Measurements from ENCODE around the gene MYO19.

Gene MYO19

DNA sequence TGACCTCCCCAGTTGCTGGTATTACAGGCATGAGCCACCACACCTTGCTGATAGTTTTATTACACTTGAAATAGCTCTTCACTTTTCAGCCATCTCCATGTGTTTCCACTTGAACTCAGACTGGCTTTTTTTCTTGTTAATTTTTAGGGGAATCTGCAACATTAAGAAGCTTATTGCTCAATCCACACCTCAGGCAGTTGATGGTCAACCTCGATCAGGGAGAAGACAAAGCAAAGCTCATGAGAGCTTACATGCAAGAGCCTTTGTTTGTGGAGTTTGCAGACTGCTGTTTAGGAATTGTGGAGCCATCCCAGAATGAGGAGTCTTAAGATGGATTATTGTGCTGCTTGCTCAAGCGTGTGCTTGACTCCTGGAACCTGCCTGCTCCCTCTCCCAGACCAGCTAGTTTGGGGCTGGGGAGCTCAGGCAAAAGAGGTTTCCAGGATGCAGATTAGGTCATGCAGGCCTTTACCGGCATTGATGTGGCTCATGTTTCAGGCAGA lies 39.5 kb downstream of the MYO19 start:
- H3K27me3 ChIP-seq (replicated peaks; ENCODE audit: insufficient read depth, low read length) = no peaks in the 10 kb centered on the region
- DNase-seq = no peak
- peaks cover 29% of the 10 kb centered on the region for H3K79me2 ChIP-seq (ENCODE audit: low read length)
- no peak overlapping the region for H2AFZ ChIP-seq (ENCODE audit: low read length)
- no peaks in the 10 kb centered on the region for H3K4me1 ChIP-seq (ENCODE audit: low read length)
- H3K4me2 ChIP-seq (ENCODE audit: low read depth, low read length) = no peak overlapping the region
- no peak overlapping the region for H3K9ac ChIP-seq (ENCODE audit: low read length)
- no peak overlapping the region for H3K4me3 ChIP-seq (ENCODE audit: low read length)
- TF ChIP-seq, protein P1, sequence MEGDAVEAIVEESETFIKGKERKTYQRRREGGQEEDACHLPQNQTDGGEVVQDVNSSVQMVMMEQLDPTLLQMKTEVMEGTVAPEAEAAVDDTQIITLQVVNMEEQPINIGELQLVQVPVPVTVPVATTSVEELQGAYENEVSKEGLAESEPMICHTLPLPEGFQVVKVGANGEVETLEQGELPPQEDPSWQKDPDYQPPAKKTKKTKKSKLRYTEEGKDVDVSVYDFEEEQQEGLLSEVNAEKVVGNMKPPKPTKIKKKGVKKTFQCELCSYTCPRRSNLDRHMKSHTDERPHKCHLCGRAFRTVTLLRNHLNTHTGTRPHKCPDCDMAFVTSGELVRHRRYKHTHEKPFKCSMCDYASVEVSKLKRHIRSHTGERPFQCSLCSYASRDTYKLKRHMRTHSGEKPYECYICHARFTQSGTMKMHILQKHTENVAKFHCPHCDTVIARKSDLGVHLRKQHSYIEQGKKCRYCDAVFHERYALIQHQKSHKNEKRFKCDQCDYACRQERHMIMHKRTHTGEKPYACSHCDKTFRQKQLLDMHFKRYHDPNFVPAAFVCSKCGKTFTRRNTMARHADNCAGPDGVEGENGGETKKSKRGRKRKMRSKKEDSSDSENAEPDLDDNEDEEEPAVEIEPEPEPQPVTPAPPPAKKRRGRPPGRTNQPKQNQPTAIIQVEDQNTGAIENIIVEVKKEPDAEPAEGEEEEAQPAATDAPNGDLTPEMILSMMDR (IDR thresholded peaks at IDR 0.05; ENCODE audit: low read length) = no peak
- TF ChIP-seq EZH2phosphoT487 (IDR thresholded peaks at IDR 0.05; ENCODE audit: low read length) = no peak
- no peak for TF ChIP-seq EZH2 (optimal IDR thresholded peaks at IDR 0.05; ENCODE audit: low read depth, low read length)
- H3K9me3 ChIP-seq (replicated peaks; ENCODE audit: insufficient read depth, low read length) = no peaks in the 10 kb centered on the region
- peaks cover 2% of the 10 kb centered on the region; the same call in 1 of the 2 replicates for H3F3A ChIP-seq (ENCODE audit: insufficient read depth, low read length)
- no peaks in the 10 kb centered on the region for H3K9me2 ChIP-seq (replicated peaks; ENCODE audit: insufficient read depth, low read length)
- H4K20me1 ChIP-seq (ENCODE audit: insufficient read depth, low read length) = no peaks in the 10 kb centered on the region
- peaks cover 10% of the 10 kb centered on the region; the same call in 1 of the 2 replicates for H3K36me3 ChIP-seq (replicated peaks; ENCODE audit: insufficient read depth, low read length)
- H3K27ac ChIP-seq (ENCODE audit: low read length) = no peak overlapping the region

GRCh38 chr17:36494674-36495073 lies 40.0 kb downstream of the MYO19 start:
- no peak overlapping the region for H3K9ac ChIP-seq (ENCODE audit: low read length)
- no peak overlapping the region for H3K4me2 ChIP-seq (ENCODE audit: low read depth, low read length)
- H3K79me2 ChIP-seq (ENCODE audit: low read length) = peaks cover 34% of the 10 kb centered on the region
- peaks cover 10% of the 10 kb centered on the region; the same call in 1 of the 2 replicates for H3K36me3 ChIP-seq (replicated peaks; ENCODE audit: insufficient read depth, low read length)
- H3F3A ChIP-seq (ENCODE audit: insufficient read depth, low read length) = peaks cover 2% of the 10 kb centered on the region; the same call in 1 of the 2 replicates
- H3K9me2 ChIP-seq (replicated peaks; ENCODE audit: insufficient read depth, low read length) = no peaks in the 10 kb centered on the region
- TF ChIP-seq, protein P1 (IDR thresholded peaks at IDR 0.05; ENCODE audit: low read length) = no peak
- TF ChIP-seq EZH2phosphoT487 (IDR thresholded peaks at IDR 0.05; ENCODE audit: low read length) (no peak), EZH2 (optimal IDR thresholded peaks at IDR 0.05; ENCODE audit: low read depth, low read length) (no peak)
- H3K4me3 ChIP-seq (ENCODE audit: low read length) = no peak overlapping the region
- no peaks in the 10 kb centered on the region for H3K4me1 ChIP-seq (ENCODE audit: low read length)
- no peak overlapping the region for H3K27ac ChIP-seq (ENCODE audit: low read length)
- H3K9me3 ChIP-seq (replicated peaks; ENCODE audit: insufficient read depth, low read length) = no peaks in the 10 kb centered on the region
- H3K27me3 ChIP-seq (replicated peaks; ENCODE audit: insufficient read depth, low read length) = no peaks in the 10 kb centered on the region
- no peak overlapping the region for H2AFZ ChIP-seq (ENCODE audit: low read length)
- DNase-seq = no peak
- H4K20me1 ChIP-seq (ENCODE audit: insufficient read depth, low read length) = no peaks in the 10 kb centered on the region; the same call in 1 of the 2 replicates

DNA sequence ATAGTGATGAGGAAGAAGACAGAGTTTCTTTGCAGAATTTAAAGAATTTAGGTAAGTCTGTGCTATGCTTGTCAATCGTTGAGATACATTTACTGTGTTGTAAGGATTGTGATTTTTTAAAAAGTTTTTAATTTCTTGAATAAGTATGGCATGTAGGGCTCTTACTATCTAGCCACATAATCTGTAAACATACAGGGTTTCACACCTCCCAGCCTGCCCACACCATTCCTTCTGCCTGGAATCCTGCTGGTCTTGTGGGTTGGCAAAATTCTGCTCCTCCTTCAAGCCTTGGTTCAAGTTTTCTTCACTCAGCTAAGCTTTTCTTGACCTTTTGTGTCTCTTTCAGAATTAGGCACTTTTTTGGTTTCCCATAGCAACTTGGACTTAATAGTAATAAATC lies 40.7 kb downstream of the MYO19 start:
- Histone ChIP-seq H3K9me3 (replicated peaks; ENCODE audit: insufficient read depth, low read length) (no peaks in the 10 kb centered on the region), H3K27me3 (replicated peaks; ENCODE audit: insufficient read depth, low read length) (no peaks in the 10 kb centered on the region), H3K9me2 (replicated peaks; ENCODE audit: insufficient read depth, low read length) (no peaks in the 10 kb centered on the region), H3K4me3 (ENCODE audit: low read length) (no peak overlapping the region), H3F3A (ENCODE audit: insufficient read depth, low read length) (peaks cover 2% of the 10 kb centered on the region; the same call in 1 of the 2 replicates), H3K79me2 (ENCODE audit: low read length) (peaks cover 41% of the 10 kb centered on the region), H4K20me1 (ENCODE audit: insufficient read depth, low read length) (no peaks in the 10 kb centered on the region; the same call in 1 of the 2 replicates), H3K36me3 (replicated peaks; ENCODE audit: insufficient read depth, low read length) (peaks cover 10% of the 10 kb centered on the region; the same call in 1 of the 2 replicates), H2AFZ (ENCODE audit: low read length) (no peak overlapping the region), H3K27ac (ENCODE audit: low read length) (no peak overlapping the region), H3K4me1 (ENCODE audit: low read length) (no peaks in the 10 kb centered on the region), H3K9ac (ENCODE audit: low read length) (no peak overlapping the region), H3K4me2 (ENCODE audit: low read depth, low read length) (no peak overlapping the region)
- TF ChIP-seq EZH2 (optimal IDR thresholded peaks at IDR 0.05; ENCODE audit: low read depth, low read length) (no peak), EZH2phosphoT487 (IDR thresholded peaks at IDR 0.05; ENCODE audit: low read length) (no peak)
- TF ChIP-seq, protein P1 (IDR thresholded peaks at IDR 0.05; ENCODE audit: low read length) = no peak
- no peak for DNase-seq
